Heart left ventricle (tissue), 16 donors: ENCODE results near the gene STEEP1. TPM values are rescaled to one million over a fixed set of nuclear protein-coding genes. Genes with fewer than 3 reads are reported as not detected.

ENCODE experiments used
- ATAC-seq, 4 donors: fragments of 200-7000 bp; cut with Tn5 transposase; one replicate each; pipeline ENCODE4 v1.9.1; 2020 to 2022; ENCODE audit warnings: moderate library complexity in 4 of 4, mild to moderate bottlenecking in 3 of 4, moderate number of reproducible peaks in 1 of 4
- DNase-seq, 5 donors: peaks; one replicate each; pipeline ENCODE4 v3.0.0-alpha.2; 2020
- H3K27ac ChIP-seq, 12 donors: fragments of 200-600 bp; sonication (generic) in 4 of 12; one replicate each; pipeline versions ENCODE4 v1.5.0 to v1.8.0; 2016 to 2022; ENCODE audit warnings: mild to moderate bottlenecking in 2 of 12
- H3K27me3 ChIP-seq, 9 donors: fragments of 200-600 bp; sonication (generic) in 2 of 9; one replicate each; pipeline versions ENCODE4 v1.5.1 to v1.8.0; 2016 to 2022; ENCODE audit warnings: mild to moderate bottlenecking in 3 of 9
- H3K36me3 ChIP-seq, 9 donors: fragments of 200-600 bp; sonication (generic) in 2 of 9; one replicate each; pipeline versions ENCODE4 v1.5.0 to v1.8.0; 2018 to 2022; ENCODE audit warnings: mild to moderate bottlenecking in 2 of 9
- H3K4me1 ChIP-seq, 12 donors: fragments of 200-600 bp; sonication (generic) in 4 of 12; one replicate each; pipeline versions ENCODE4 v1.5.0 to v1.8.0; 2016 to 2022; ENCODE audit warnings: mild to moderate bottlenecking in 3 of 12
- H3K4me3 ChIP-seq, 12 donors: fragments of 200-600 bp; sonication (generic) in 4 of 12; one replicate each; pipeline versions ENCODE4 v1.5.0 to v1.8.0; 2017 to 2022; ENCODE audit warnings: mild to moderate bottlenecking in 9 of 12, moderate library complexity in 4 of 12
- H3K9me3 ChIP-seq, 12 donors: fragments of 200-600 bp; sonication (generic) in 4 of 12; one replicate each; pipeline versions ENCODE4 v1.5.0 to v1.8.0; 2016 to 2022; ENCODE audit warnings: mild to moderate bottlenecking in 1 of 12
- POLR2A ChIP-seq, 2 donors: fragments of 450-650 bp; IDR thresholded peaks; one replicate each; pipeline ENCODE4 v1.6.1; 2017; ENCODE audit warnings: antibody characterized with exemption in 2 of 2, mild to moderate bottlenecking in 2 of 2, moderate library complexity in 2 of 2
- WGBS, 4 donors: extraction: QIAGEN DNeasy Blood & Tissue Kit in 2 of 4; methylation state at CpG; one replicate each; pipeline versions ENCODE4 v1.1.5 to v1.1.7; 2013 to 2018; 5-methylcytosine and 5-hydroxymethylcytosine counted together
- intact Hi-C, 10 donors: fragments of 100-400 bp; cut with DNase I; formaldehyde crosslinking; loops; one replicate each; pipeline versions ENCODE4 v1.11.1 to v1.14.2; 2022
- polyA plus RNA-seq, 2 donors: library from polyadenylated mRNA; stranded (reverse); fragments of 200-250 nt; gene quantifications; one replicate each; pipeline ENCODE4 v1.2.3, GENCODE V29; 2013
- total RNA-seq, 9 donors: library from RNA; depleted of rRNA in 2 of 9; stranded (reverse); fragments of >200 nt in 2 of 9; fragmentation: NEBNext Ultra II Directional in 3 of 9; extraction: Animal tissue kit (Norgen Biotek cat#: 25700) in 3 of 9; gene quantifications; one replicate each; pipeline versions ENCODE4 v1.1.0 to v1.2.4, GENCODE V29; 2016 to 2023
- TF ChIP-seq, protein P1 (sequence below), 12 donors: fragments of 200-600 bp; sonication (generic) in 4 of 12; IDR thresholded peaks; one replicate each; pipeline versions ENCODE4 v1.5.0 to v1.8.0; 2018 to 2022; ENCODE audit warnings: antibody characterized with exemption in 12 of 12, mild to moderate bottlenecking in 5 of 12
- donor health status: ischemic (EF 13 %, LVEDD 7.1; RV severe dilation, severe dysfunction).
- donor health status: healthy with polysubstance abuse.
- donor health status: DM: no; HTN: yes; CAD: no.
- donor health status: DM: no; HTN: no; CAD: no.
- donor health status: ischemic (EF 25% LVEDD 6.9; RV normal size, moderate dysfunction).
- donor health status: ischemic (EF 25% LVEDD 5.7; RV mildly dilated, moderate dysfunction).
- donor health status: healthy.
- donor health status: DM: yes; HTN: yes; CAD: no.
- donor health status: ischemic (EF 35%, LVEDD 5.7; RV mildly dilated, moderate dysfunction).
- donor health status: nonischemic (EF 11% LVEDD 7.7; RV severe dilation, severe dysfunction).
- donor health status: DM: yes; HTN: yes; CAD: no.
- donor health status: PGD.
- donor health status: ischemic (EF 29% LVEDD 5.4; RV normal size, mild dysfunction).
- donor health status: nonischemic (EF 23%, LVEDD 6.1; RV moderate dilation, normal function).

The STEEP1 gene
- total and polyA plus RNA-seq, 11 donors, result 5.4 to 21.7 (median 16.7) TPM

DNA sequence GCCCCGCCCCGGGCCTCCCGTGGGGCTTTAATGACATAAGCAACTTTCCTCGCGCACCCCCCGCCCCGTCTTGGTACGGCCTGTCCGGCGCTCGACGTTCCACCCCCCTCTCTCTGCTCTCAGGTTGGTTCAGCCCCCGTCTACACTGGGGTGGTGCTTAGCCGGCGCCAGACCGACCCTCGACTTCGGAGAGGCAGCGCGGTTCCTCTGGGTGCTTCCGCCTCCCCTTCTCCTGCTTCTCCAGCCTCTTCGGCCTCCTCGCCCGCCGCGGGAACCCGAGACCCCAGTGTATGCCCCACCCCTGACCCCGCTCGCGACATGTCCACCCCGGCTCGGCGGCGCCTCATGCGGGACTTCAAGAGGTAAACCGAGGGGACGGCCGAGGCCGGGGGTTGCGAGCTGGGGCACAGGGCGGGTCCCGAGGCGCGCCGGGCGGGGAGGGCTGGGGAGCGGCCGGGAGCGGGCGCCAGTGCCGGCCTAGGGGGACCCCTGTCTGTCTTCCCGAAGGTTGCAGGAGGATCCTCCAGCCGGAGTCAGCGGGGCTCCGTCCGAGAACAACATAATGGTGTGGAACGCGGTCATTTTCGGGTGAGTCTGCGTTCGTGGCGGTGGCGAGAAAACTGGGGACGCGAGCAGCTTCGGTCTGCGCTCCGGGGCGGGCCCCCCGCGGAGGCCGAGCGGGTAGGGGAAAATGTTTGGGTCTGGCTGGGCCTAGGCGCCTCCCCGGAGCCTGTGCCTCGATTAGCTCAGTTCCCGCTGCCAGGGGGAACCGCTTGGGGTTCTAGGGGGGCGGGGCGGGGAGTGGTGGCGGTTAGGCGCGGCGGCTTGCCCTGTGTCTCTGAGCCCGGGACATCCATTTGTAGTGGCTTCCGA, 9.4 kb upstream of the STEEP1 start, which contains the start of gene UBE2A:
UBE2A (plus strand) TSS at position 170 of the 873 bp plus-strand sequence; CDS start at position 319, 149 bp downstream.
- peak; percentile 92 to 95 (median 92) for DNase-seq
- TF ChIP-seq, protein P1, sequence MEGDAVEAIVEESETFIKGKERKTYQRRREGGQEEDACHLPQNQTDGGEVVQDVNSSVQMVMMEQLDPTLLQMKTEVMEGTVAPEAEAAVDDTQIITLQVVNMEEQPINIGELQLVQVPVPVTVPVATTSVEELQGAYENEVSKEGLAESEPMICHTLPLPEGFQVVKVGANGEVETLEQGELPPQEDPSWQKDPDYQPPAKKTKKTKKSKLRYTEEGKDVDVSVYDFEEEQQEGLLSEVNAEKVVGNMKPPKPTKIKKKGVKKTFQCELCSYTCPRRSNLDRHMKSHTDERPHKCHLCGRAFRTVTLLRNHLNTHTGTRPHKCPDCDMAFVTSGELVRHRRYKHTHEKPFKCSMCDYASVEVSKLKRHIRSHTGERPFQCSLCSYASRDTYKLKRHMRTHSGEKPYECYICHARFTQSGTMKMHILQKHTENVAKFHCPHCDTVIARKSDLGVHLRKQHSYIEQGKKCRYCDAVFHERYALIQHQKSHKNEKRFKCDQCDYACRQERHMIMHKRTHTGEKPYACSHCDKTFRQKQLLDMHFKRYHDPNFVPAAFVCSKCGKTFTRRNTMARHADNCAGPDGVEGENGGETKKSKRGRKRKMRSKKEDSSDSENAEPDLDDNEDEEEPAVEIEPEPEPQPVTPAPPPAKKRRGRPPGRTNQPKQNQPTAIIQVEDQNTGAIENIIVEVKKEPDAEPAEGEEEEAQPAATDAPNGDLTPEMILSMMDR (IDR thresholded peaks at IDR 0.05), result peak; percentile 15 to 61 (median 40)
- peak; percentile 2 to 82 for TF ChIP-seq POLR2A (IDR thresholded peaks at IDR 0.05)
- Histone ChIP-seq H3K4me3 (peak within 1 kb of the TSS; percentile 39 to 88 (median 79)), H3K36me3 (peaks cover 0 to 17% (median 4%) of the 10 kb centered on the region in 9 donors), H3K4me1 (peaks cover 0 to 22% (median 8%) of the 10 kb centered on the region in 12 donors), H3K27me3 (peaks cover 0 to 7% (median 0%) of the 10 kb centered on the region in 9 donors), H3K9me3 (no peaks in the 10 kb centered on the region), H3K27ac (peak within 1 kb of the TSS; percentile 89 to 96 (median 93))
- peak; percentile 94 to 98 (median 96) for ATAC-seq
- intact Hi-C loops, result loop anchor here in 4 of 10 donors (1.0 to 10.0 kb wide), 5 partner anchors 9 to 90 kb away; partner anchors contain the start of genes STEEP1 (in 2 of the 4) and NKRF (in 1 of the 4)
- 1 to 43% (median 9%) methylated on average over 18 to 86 of the region's 86 CpGs for WGBS, 4 donors

DNA sequence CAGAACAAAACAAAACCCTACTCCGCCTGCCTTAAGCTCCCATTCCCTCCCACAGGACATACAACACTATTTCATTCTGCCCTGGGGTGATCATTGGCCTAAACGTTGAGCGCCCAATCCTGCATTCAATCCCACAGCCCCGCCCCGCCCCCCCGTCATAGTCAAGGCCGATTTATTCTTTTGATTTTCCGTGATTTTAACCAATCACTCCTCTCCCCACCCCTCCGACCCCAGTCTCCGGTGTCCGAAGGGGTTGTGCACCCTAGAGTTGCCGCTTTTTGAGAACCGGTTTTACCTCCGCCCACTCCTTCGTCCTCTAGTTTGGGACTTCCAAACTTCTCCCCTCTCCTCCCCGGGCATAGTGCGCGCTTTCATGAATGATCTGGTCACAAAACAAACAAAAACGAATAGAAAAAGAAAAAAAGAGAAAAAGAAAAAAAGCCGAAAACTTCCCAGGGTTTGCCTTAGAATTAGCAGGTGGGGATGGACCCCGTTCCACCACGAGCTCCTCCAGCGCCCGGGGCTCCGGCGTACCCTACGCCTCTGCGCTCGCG, 8.7 kb upstream of the STEEP1 start:
- H3K27me3 ChIP-seq, result peaks cover 0 to 7% (median 0%) of the 10 kb centered on the region in 9 donors
- peak overlapping the region; percentile 33 to 88 (median 79) for H3K4me3 ChIP-seq
- TF ChIP-seq, protein P1 (IDR thresholded peaks at IDR 0.05), result no peak
- no peak for TF ChIP-seq POLR2A (IDR thresholded peaks at IDR 0.05)
- H3K4me1 ChIP-seq, result peaks cover 0 to 22% (median 8%) of the 10 kb centered on the region in 12 donors
- WGBS, 4 donors, result 0 to 36% (median 11%) methylated on average over 30 of the region's 30 CpGs
- peak in 3 of 5 donors; percentile 24 to 38 (median 27) for DNase-seq
- peak in 3 of 4 donors; percentile 15 to 45 (median 44) for ATAC-seq
- H3K36me3 ChIP-seq, result peaks cover 0 to 17% (median 4%) of the 10 kb centered on the region in 9 donors
- intact Hi-C loops, result loop anchor here in 4 of 10 donors (1.0 to 10.0 kb wide), 5 partner anchors 9 to 89 kb away; partner anchors contain the start of genes STEEP1 (in 2 of the 4) and NKRF (in 1 of the 4)
- no peaks in the 10 kb centered on the region for H3K9me3 ChIP-seq
- H3K27ac ChIP-seq, result peak overlapping the region; percentile 89 to 96 (median 93)

DNA sequence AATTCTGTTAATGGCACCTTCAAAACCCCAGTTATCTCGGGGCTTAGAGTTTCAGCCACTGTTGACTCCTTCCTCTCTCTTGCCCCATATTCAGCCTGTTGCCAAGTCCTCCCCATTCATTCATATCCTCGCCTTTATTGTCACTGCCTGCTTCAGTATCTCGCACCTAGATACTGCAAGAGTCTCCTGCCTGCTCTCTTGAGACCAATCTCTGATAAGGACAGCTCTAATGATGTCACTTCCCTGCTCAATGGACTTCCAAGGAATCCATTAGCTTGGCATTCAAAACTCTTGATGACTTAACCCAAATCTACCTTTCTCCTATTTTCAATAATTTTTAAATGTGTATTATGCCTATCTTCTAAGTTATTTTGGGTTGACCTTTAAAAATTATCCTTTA, 8.0 kb upstream of the STEEP1 start:
- peaks cover 0 to 22% (median 8%) of the 10 kb centered on the region in 12 donors for H3K4me1 ChIP-seq
- intact Hi-C loops, result loop anchor here in 2 of 10 donors (5.0 to 10.0 kb wide), 3 partner anchors 34 to 88 kb away; partner anchors contain the start of gene NKRF (in 1 of the 2)
- H3K27me3 ChIP-seq, result peaks cover 0 to 7% (median 0%) of the 10 kb centered on the region in 9 donors
- no peaks in the 10 kb centered on the region for H3K9me3 ChIP-seq
- H3K36me3 ChIP-seq, result peaks cover 0 to 17% (median 4%) of the 10 kb centered on the region in 9 donors
- TF ChIP-seq, protein P1 (IDR thresholded peaks at IDR 0.05), result no peak
- TF ChIP-seq POLR2A (IDR thresholded peaks at IDR 0.05), result no peak
- ATAC-seq (no peak), DNase-seq (no peak)
- 20 to 32% (median 26%) methylated on average over 3 of the region's 3 CpGs for WGBS, 4 donors
- H3K27ac ChIP-seq, result peak overlapping the region; percentile 89 to 96 (median 93)
- peak overlapping the region in 11 of 12 donors; percentile 39 to 88 (median 81) for H3K4me3 ChIP-seq
